ENCODE results near the gene CCDC159.

The CCDC159 gene

GRCh38 chr19:11367528-11367927 is 21.2 kb downstream of the CCDC159 start:
- no peak for TF ChIP-seq CTCF (IDR thresholded peaks at IDR 0.05; ENCODE audit: low read depth, low read length, missing control alignments)

GRCh38 chr19:11370744-11371143 is 24.4 kb downstream of the CCDC159 start:
- no peak for TF ChIP-seq CTCF (IDR thresholded peaks at IDR 0.05; ENCODE audit: low read depth, low read length, missing control alignments)
- no peak for DNase-seq (ENCODE audit: extremely low read depth, low read depth)
- no peak overlapping the region for H3K4me3 ChIP-seq (replicated peaks; ENCODE audit: low read depth, low read length)

More at GRCh38 chr19:11367528-11367927, 21.2 kb downstream of the CCDC159 start:
- DNase-seq (ENCODE audit: extremely low read depth, low read depth), result no peak
- no peak overlapping the region for H3K4me3 ChIP-seq (replicated peaks; ENCODE audit: low read depth, low read length)

- TF ChIP-seq CTCF (IDR thresholded peaks at IDR 0.05; ENCODE audit: low read depth, low read length, missing control alignments), result no peak
- no peak overlapping the region for H3K4me3 ChIP-seq (replicated peaks; ENCODE audit: low read depth, low read length)
- no peak for DNase-seq (ENCODE audit: extremely low read depth, low read depth)
Observed at GRCh38 chr19:11373166-11373884, 27.0 kb downstream of the CCDC159 start.

GRCh38 chr19:11373885-11374432 is 27.6 kb downstream of the CCDC159 start:
- no peak for TF ChIP-seq CTCF (IDR thresholded peaks at IDR 0.05; ENCODE audit: low read depth, low read length, missing control alignments)
- DNase-seq (ENCODE audit: extremely low read depth, low read depth), result no peak

GRCh38 chr19:11374433-11375142 is 28.3 kb downstream of the CCDC159 start, which contains the start of gene SWSAP1:
TSS of gene SWSAP1 (plus strand) at chr19:11374666. CDS start at chr19:11374681, 15 bp downstream.
- DNase-seq (ENCODE audit: extremely low read depth, low read depth), result peak; percentile 98
- H3K4me3 ChIP-seq (replicated peaks; ENCODE audit: low read depth, low read length), result peak within 1 kb of the TSS; percentile 61
- no peak for TF ChIP-seq CTCF (IDR thresholded peaks at IDR 0.05; ENCODE audit: low read depth, low read length, missing control alignments)

More at GRCh38 chr19:11373885-11374432, 27.6 kb downstream of the CCDC159 start:
- peak overlapping the region; percentile 61 for H3K4me3 ChIP-seq (replicated peaks; ENCODE audit: low read depth, low read length)

- no peak for TF ChIP-seq CTCF (IDR thresholded peaks at IDR 0.05; ENCODE audit: low read depth, low read length, missing control alignments)
- H3K4me3 ChIP-seq (replicated peaks; ENCODE audit: low read depth, low read length), result peak overlapping the region; percentile 61
- DNase-seq (ENCODE audit: extremely low read depth, low read depth), result no peak
Observed at GRCh38 chr19:11375143-11375948, 29.0 kb downstream of the CCDC159 start.
